ENCODE measurements around the gene NEURL4.
A peak's percentile ranks its signal among the peaks of the same experiment; 100 is the strongest.

NEURL4 gene

DNA sequence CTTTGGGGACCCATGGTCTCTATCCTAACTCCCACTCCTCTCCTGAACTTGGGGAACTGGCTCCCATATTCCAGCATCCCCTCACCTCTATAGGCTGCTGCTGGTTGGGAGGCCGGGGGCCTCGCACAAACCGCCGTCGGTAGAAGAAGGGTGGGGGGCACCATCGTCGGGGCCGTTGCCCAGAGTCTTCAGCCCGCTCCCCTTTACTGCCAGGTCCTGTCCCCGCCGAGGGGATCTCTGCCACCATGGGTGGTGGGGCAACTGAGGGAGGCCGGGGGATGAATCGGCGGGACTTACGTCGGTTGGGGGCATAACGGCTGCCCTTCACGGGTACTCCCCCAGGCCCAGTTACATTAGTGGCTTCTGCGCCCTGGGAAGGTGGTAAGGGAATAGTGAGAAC lies 39.0 kb downstream of the NEURL4 start:
- Mint-ChIP-seq H3K36me3 (no peaks in the 10 kb centered on the region), H3K27ac (no peak overlapping the region), H3K4me3 (no peak overlapping the region), H3K27me3 (peaks cover under 1% of the 10 kb centered on the region), H3K4me1 (ENCODE audit: low read depth) (peaks cover 12% of the 10 kb centered on the region), H3K9me3 (ENCODE audit: low read depth) (no peaks in the 10 kb centered on the region)

DNA sequence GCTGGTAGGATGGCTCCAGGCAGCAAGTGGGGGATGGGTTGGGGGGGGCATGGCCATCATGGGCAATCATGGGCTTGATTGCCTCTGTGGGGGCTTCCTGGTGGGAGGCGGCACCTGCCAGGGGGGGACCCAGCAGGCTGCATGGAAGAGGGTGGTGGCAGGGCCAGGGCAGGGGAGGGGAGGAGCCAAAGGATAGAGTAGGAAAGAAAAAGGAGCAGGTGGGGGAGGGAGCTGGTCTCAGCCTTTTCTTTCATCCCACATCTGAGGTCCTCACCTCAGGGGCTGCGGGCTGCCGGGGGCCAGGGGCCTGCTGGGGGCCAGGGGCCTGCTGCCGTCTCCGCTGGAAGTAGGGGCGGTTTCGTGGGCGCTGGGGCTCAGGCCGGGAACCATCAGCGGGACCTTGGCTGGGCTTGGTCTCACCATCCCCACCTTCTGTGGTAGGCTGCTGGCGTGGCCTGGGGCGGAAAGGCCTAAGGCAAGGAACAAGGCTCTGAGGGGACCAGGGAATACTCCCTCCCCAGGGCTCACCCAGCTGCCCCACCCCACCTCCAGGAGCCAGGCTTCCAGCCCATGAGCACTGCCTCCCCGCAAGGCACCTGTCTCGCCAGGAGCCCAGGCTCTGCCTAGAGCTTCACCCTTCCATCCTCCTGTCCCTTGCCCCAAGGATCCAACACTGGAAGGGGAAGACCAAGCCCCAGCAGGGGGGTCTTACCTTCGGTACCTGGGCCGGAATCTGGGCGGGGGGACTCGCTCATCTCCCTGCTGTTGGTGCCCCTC lies 39.7 kb downstream of the NEURL4 start:
- Mint-ChIP-seq H3K27ac (no peak overlapping the region), H3K27me3 (no peaks in the 10 kb centered on the region), H3K4me3 (no peak overlapping the region), H3K36me3 (no peaks in the 10 kb centered on the region), H3K9me3 (ENCODE audit: low read depth) (no peaks in the 10 kb centered on the region), H3K4me1 (ENCODE audit: low read depth) (peaks cover 9% of the 10 kb centered on the region)

DNA sequence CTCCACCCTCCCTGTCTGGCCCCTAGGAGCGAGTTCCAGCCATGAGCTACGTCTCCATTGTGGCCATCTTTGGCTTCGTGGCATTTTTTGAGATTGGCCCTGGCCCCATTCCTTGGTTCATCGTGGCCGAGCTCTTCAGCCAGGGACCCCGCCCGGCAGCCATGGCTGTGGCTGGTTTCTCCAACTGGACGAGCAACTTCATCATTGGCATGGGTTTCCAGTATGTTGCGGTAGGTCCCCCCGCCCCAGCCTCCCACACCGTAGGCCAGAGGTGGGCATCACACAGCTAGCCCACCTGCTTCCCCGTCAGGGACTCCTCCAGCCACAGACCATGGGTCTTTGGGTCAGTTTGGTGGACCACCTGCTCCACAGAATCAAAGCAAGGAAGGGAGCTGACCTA lies 43.5 kb downstream of the NEURL4 start:
- Mint-ChIP-seq H3K27ac (no peak overlapping the region), H3K36me3 (no peaks in the 10 kb centered on the region), H3K27me3 (peaks cover 7% of the 10 kb centered on the region)

GRCh38 chr17:7284911-7285310 lies 44.2 kb downstream of the NEURL4 start:
- Mint-ChIP-seq H3K27ac (no peak overlapping the region), H3K36me3 (no peaks in the 10 kb centered on the region), H3K9me3 (ENCODE audit: low read depth) (no peaks in the 10 kb centered on the region), H3K27me3 (peaks cover 7% of the 10 kb centered on the region), H3K4me3 (no peak overlapping the region), H3K4me1 (ENCODE audit: low read depth) (peaks cover 10% of the 10 kb centered on the region)

More for the DNA sequence above, 43.5 kb downstream of the NEURL4 start:
- Mint-ChIP-seq H3K4me1 (ENCODE audit: low read depth) (peaks cover 9% of the 10 kb centered on the region), H3K4me3 (no peak overlapping the region), H3K9me3 (ENCODE audit: low read depth) (no peaks in the 10 kb centered on the region)

DNA sequence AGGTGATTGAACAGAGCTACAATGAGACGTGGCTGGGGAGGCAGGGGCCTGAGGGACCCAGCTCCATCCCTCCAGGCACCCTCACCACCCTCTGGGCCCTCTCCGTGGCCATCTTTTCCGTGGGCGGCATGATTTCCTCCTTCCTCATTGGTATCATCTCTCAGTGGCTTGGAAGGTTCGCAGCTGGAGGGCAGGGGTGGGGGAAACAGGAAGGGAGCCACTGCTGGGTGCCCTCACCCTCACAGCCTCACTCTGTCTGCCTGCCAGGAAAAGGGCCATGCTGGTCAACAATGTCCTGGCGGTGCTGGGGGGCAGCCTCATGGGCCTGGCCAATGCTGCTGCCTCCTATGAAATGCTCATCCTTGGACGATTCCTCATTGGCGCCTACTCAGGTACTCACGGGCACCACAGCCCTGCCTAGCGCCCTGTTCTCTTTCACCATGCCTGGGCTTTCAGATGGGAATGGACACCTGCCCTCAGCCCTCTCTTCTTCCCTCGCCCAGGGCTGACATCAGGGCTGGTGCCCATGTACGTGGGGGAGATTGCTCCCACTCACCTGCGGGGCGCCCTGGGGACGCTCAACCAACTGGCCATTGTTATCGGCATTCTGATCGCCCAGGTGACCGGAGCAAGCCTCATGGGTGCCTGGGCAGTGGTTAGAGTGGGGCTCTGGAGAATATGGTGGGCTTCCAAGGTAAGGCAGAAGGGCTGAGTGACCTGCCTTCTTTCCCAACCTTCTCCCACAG lies 45.5 kb downstream of the NEURL4 start:
- Mint-ChIP-seq H3K36me3 (no peaks in the 10 kb centered on the region), H3K9me3 (ENCODE audit: low read depth) (no peaks in the 10 kb centered on the region), H3K27ac (no peak overlapping the region), H3K4me3 (no peak overlapping the region), H3K4me1 (ENCODE audit: low read depth) (peaks cover 10% of the 10 kb centered on the region), H3K27me3 (peaks cover 7% of the 10 kb centered on the region)

DNA sequence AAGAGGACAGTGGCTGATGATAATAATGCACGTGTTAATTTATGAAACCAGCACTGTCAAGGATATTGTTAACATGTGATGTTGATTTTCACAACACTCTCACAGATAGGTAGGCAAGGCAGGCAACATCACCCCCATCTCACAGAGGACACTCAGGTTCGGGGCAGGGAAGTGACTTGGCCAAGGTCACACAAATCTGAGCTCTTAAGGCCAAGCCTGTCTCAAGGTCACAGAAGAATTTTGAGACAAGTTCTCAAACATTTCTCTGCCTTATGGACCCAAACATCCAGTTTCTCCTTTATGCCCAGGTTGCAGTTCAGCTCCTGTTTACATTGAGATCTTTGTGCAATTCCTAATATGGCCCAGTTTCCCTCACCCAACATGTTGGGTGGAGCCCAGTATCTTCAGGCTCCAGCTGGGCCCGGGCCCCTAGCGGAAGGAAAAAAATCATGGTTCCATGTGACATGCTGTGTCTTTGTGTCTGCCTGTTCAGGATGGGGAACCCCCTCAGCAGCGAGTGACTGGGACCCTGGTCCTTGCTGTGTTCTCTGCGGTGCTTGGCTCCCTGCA lies 46.3 kb downstream of the NEURL4 start:
- Mint-ChIP-seq H3K27me3 (peaks cover 7% of the 10 kb centered on the region), H3K27ac (no peak overlapping the region), H3K4me3 (peak overlapping the region; percentile 64)

DNA sequence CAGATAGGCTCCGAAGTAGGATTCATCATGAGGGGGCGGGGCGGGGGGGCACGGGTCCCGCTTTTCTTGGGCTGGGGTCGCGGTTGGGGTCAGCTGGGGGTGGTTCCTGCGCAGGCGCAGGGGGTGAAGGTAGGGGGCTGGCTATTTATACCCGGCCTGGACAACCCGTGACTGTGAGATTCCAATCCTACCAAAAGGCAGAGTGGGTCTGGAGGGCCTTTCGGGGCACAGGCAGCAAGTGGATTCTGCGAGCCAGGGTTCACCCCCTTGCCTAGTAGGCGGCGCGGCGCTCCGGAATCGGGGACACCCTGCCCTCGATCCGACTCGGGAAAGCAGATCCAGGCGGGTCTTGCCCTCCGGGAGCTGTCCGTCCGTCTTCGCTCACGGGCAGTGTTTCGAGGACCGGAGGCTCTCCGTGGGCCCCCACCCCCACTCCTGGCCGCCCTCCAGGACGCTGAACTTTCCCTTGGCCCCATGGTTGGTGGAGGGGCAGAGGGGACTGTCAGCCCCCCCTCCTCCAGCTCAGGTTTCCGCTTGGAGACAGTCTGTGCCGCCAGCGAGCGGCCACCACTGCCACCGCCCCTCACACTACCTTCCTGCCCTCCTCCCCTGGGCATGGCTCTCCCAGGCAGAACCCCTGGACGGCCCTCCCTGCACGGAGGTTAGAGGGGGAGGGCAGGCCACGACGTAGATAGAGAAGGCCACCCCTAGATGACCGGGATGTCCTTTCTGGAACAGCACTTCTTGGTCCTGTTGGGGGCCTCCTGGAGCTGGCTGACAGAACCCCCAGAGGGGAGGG lies 47.0 kb downstream of the NEURL4 start:
- H3K27ac Mint-ChIP-seq, result no peak overlapping the region
- peak overlapping the region; percentile 81 for H3K4me3 Mint-ChIP-seq
- H3K27me3 Mint-ChIP-seq, result peaks cover 7% of the 10 kb centered on the region
- H3K36me3 Mint-ChIP-seq, result no peaks in the 10 kb centered on the region
- peaks cover 10% of the 10 kb centered on the region for H3K4me1 Mint-ChIP-seq (ENCODE audit: low read depth)
- H3K9me3 Mint-ChIP-seq (ENCODE audit: low read depth), result no peaks in the 10 kb centered on the region

More for the DNA sequence above, 46.3 kb downstream of the NEURL4 start:
- no peaks in the 10 kb centered on the region for H3K36me3 Mint-ChIP-seq
- H3K9me3 Mint-ChIP-seq (ENCODE audit: low read depth), result no peaks in the 10 kb centered on the region
- H3K4me1 Mint-ChIP-seq (ENCODE audit: low read depth), result peaks cover 10% of the 10 kb centered on the region

- peaks cover 7% of the 10 kb centered on the region for H3K27me3 Mint-ChIP-seq
- peak within 1 kb of the TSS; percentile 80 for H3K27ac Mint-ChIP-seq
- H3K4me1 Mint-ChIP-seq (ENCODE audit: low read depth), result peaks cover 10% of the 10 kb centered on the region
- H3K4me3 Mint-ChIP-seq, result peak within 1 kb of the TSS; percentile 81
- no peaks in the 10 kb centered on the region for H3K9me3 Mint-ChIP-seq (ENCODE audit: low read depth)
- H3K36me3 Mint-ChIP-seq, result no peaks in the 10 kb centered on the region
These were observed 47.8 kb downstream of the NEURL4 start, which contains the start of gene SLC2A4 for GRCh38 chr17:7281074-7281952. TSS of gene SLC2A4 (plus strand) at chr17:7281718. CDS start at chr17:7281935, 217 bp downstream.

DNA sequence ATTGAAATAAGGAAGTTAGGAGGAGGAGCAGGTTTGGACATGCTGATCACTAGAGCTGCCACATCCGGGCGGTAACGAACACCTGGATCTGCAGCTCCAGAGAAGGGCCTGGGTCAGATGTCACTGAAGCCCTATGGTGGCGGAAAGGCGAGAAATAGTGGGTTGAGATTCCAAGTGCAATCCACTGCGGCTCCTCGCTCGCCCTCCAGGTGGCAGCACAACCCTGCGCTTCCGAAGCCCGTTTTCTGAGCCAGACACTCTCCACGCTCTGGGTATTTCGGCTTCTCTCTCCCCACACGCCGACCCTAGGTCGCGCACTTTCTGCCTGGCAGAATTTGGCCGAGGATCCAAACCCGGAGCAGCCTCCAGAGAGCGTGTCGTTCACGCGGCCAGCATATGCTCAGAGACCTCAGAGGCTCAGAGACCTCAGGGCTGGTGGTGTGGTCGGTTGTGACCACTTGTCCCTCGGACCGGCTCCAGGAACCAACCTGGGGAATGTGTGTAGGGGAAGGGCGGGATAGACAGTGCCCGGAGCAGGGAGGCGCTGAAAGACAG lies 48.5 kb downstream of the NEURL4 start:
- peak overlapping the region; percentile 81 for H3K4me3 Mint-ChIP-seq

DNA sequence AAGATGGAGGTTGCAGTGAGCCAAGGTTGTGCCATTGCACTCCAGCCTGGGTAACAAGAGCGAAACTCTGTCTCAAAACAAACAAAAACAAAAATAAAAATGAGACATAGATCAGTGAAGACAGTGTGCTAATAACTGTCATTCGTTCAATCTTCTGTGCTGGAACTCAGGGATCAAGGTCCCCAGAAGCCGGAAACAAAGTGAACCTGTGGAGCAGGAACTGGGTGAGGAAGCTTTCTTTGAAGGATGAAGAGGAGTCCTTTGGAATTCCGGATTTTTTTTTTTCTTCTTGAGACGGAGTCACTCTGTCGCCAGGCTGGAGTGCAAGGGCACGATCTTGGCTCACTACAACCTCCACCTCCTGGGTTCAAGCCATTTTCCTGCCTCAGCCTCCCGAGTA lies 49.7 kb downstream of the NEURL4 start:
- no peaks in the 10 kb centered on the region for H3K36me3 Mint-ChIP-seq
- H3K4me3 Mint-ChIP-seq, result no peak overlapping the region
- no peaks in the 10 kb centered on the region for H3K9me3 Mint-ChIP-seq (ENCODE audit: low read depth)
- H3K27me3 Mint-ChIP-seq, result peaks cover 7% of the 10 kb centered on the region
- H3K4me1 Mint-ChIP-seq (ENCODE audit: low read depth), result peaks cover 10% of the 10 kb centered on the region
- no peak overlapping the region for H3K27ac Mint-ChIP-seq

More for the DNA sequence above, 48.5 kb downstream of the NEURL4 start:
- Mint-ChIP-seq H3K27me3 (peaks cover 7% of the 10 kb centered on the region), H3K36me3 (no peaks in the 10 kb centered on the region), H3K4me1 (ENCODE audit: low read depth) (peaks cover 10% of the 10 kb centered on the region), H3K27ac (peak overlapping the region; percentile 80), H3K9me3 (ENCODE audit: low read depth) (no peaks in the 10 kb centered on the region)

DNA sequence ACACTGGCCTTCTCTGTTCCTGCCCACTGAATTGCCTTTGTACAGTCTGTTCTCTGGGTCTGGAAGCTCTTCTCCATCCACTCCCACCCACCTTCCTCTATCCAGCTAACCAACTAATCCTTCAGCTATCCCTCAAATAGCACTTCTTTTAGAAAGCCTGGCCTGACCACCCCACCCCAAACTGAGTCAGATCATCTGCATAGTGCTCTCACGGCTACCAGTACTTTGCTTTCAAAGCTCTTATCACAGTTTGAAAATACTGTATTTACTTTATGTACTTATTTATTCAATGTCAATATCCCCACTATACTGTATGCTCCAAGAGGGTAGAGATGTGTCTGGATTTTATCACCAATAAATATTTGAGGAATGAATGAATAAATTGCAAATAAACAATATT lies 62.4 kb downstream of the NEURL4 start:
- no peaks in the 10 kb centered on the region for H3K36me3 Mint-ChIP-seq
- no peak overlapping the region for H3K27ac Mint-ChIP-seq
- H3K9me3 Mint-ChIP-seq (ENCODE audit: low read depth), result no peaks in the 10 kb centered on the region
- no peak overlapping the region for H3K4me3 Mint-ChIP-seq
- no peaks in the 10 kb centered on the region for H3K27me3 Mint-ChIP-seq
- H3K4me1 Mint-ChIP-seq (ENCODE audit: low read depth), result peaks cover 18% of the 10 kb centered on the region

Measured in activated naive CD8-positive, alpha-beta T cell (primary cell).